Small intestine (tissue), 7 donors: Measurements from ENCODE around the gene MOCS3. TPM values are rescaled to one million over a fixed set of nuclear protein-coding genes. Genes with fewer than 3 reads are reported as not detected.

Experiments
- DNase-seq, 2 donors: peaks; one replicate each; pipeline versions ENCODE4 v3.0.0 to v3.0.0-alpha.2; 2013
- FAIRE-seq: peaks from 2 replicates; lab custom pipeline; 2012; peaks lifted over from hg19 to GRCh38; lab: Jason Lieb, UNC
- H3K27ac ChIP-seq, 3 donors: one replicate each; pipeline ENCODE4 v1.5.1; 2013; ENCODE audit warnings: low read length in 2 of 3, mild to moderate bottlenecking in 2 of 3, control low read depth in 1 of 3, inconsistent platforms in 1 of 3, low read depth in 1 of 3, moderate library complexity in 1 of 3
- H3K27me3 ChIP-seq, 3 donors: one replicate each; pipeline ENCODE4 v1.6.1; 2013; ENCODE audit warnings: low read length in 3 of 3, inconsistent platforms in 1 of 3; ENCODE audit not compliant: control insufficient read depth in 3 of 3, insufficient read depth in 3 of 3
- H3K36me3 ChIP-seq, 3 donors: one replicate each; pipeline ENCODE4 v1.6.1; 2013; ENCODE audit warnings: low read length in 3 of 3, inconsistent platforms in 1 of 3, low read depth in 1 of 3, mild to moderate bottlenecking in 1 of 3, moderate library complexity in 1 of 3; ENCODE audit not compliant: control insufficient read depth in 3 of 3, insufficient read depth in 2 of 3
- H3K4me1 ChIP-seq, 3 donors: one replicate each; pipeline ENCODE4 v1.6.1; 2013; ENCODE audit warnings: low read length in 2 of 3, inconsistent platforms in 1 of 3, low read depth in 1 of 3, mild to moderate bottlenecking in 1 of 3, moderate library complexity in 1 of 3; ENCODE audit not compliant: control insufficient read depth in 3 of 3, insufficient read depth in 2 of 3
- H3K4me3 ChIP-seq, 3 donors: one replicate each; pipeline ENCODE4 v1.5.1; 2013; ENCODE audit warnings: low read length in 3 of 3, control low read depth in 1 of 3, inconsistent platforms in 1 of 3, low read depth in 1 of 3, mild to moderate bottlenecking in 1 of 3, moderate library complexity in 1 of 3
- H3K9me3 ChIP-seq, 2 donors: one replicate each; pipeline ENCODE4 v1.6.1; 2013; ENCODE audit warnings: low read depth in 1 of 2, low read length in 1 of 2; ENCODE audit not compliant: control insufficient read depth in 2 of 2, insufficient read depth in 1 of 2
- WGBS, 3 donors: extraction: QIAGEN DNeasy Blood & Tissue Kit; methylation state at CpG; one replicate each; pipeline ENCODE4 v1.1.7; 2013; 5-methylcytosine and 5-hydroxymethylcytosine counted together
- polyA plus RNA-seq, 4 donors: library from polyadenylated mRNA; stranded (reverse) in 3 of 4; unstranded in 1 of 4; fragments of 200-250 nt in 3 of 4; fragments of 120-200 nt in 1 of 4; gene quantifications; one replicate each; pipeline versions ENCODE4 v1.2.1 to v1.2.3, GENCODE V29; 2013
- donor health status: healthy with polysubstance abuse.
- donor health status: control.
- donor health status: control.
- donor health status: Bipolar disorder and iron deficiency.
- donor health status: healthy.

MOCS3 gene
- polyA plus RNA-seq, 4 donors, result 2.2 to 4.7 (median 2.9) TPM

- H3K9me3 ChIP-seq, result no peaks in the 10 kb centered on the region
- H3K36me3 ChIP-seq, result peaks cover 9 to 54% (median 18%) of the 10 kb centered on the region in 3 donors
- no peak overlapping the region for H3K4me3 ChIP-seq
- no peak for DNase-seq
- no peaks in the 10 kb centered on the region for H3K27me3 ChIP-seq
- H3K27ac ChIP-seq, result no peak overlapping the region
- WGBS, 3 donors, result 94 to 95% (median 95%) methylated on average over 7 of the region's 7 CpGs
- no peaks in the 10 kb centered on the region for H3K4me1 ChIP-seq
- FAIRE-seq, result no peak
Observed at GRCh38 chr20:50943069-50943468, 15.5 kb upstream of the MOCS3 start.

- Histone ChIP-seq H3K4me3 (no peak overlapping the region), H3K4me1 (no peaks in the 10 kb centered on the region), H3K36me3 (peaks cover 13 to 38% (median 31%) of the 10 kb centered on the region in 3 donors), H3K27ac (no peak overlapping the region), H3K9me3 (no peaks in the 10 kb centered on the region), H3K27me3 (no peaks in the 10 kb centered on the region)
- WGBS, 3 donors, result 72 to 85% (median 84%) methylated on average over 4 of the region's 4 CpGs
- DNase-seq (no peak), FAIRE-seq (no peak)
Observed at GRCh38 chr20:50948132-50948785, 10.4 kb upstream of the MOCS3 start.

GRCh38 chr20:50953196-50953595, 5.4 kb upstream of the MOCS3 start:
- FAIRE-seq, result no peak
- no peak for DNase-seq
- Histone ChIP-seq H3K9me3 (no peaks in the 10 kb centered on the region), H3K27me3 (no peaks in the 10 kb centered on the region), H3K4me1 (peaks cover 6 to 7% (median 6%) of the 10 kb centered on the region in 3 donors), H3K36me3 (peaks cover 2 to 17% (median 11%) of the 10 kb centered on the region in 3 donors), H3K4me3 (no peak overlapping the region), H3K27ac (no peak overlapping the region)
- 89 to 97% (median 91%) methylated on average over 2 of the region's 2 CpGs for WGBS, 3 donors

DNA sequence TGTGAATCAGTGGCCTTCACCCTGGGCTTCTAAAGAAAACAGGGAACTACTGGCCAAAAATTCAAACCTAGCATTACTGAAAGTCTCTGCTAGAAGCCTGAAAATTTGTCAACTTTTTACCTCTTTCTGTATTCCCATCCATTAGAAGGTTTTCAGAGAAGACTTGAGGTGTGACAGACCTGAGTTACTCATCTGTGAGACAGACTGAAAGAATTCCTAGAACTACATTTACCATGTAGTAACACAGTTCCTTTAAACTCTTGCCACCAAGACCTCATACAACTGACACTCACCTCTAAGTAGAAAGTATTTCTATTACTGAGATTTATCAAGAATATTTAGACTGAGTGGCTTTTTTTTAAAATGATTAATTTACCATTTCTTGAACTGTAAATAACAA, 4.8 kb upstream of the MOCS3 start:
- Histone ChIP-seq H3K27ac (no peak overlapping the region), H3K9me3 (no peaks in the 10 kb centered on the region), H3K4me1 (peaks cover 6 to 7% (median 6%) of the 10 kb centered on the region in 3 donors), H3K4me3 (no peak overlapping the region), H3K36me3 (peaks cover 2 to 17% (median 9%) of the 10 kb centered on the region in 3 donors), H3K27me3 (no peaks in the 10 kb centered on the region)
- no peak for FAIRE-seq
- DNase-seq, result no peak

GRCh38 chr20:50957276-50957675, 1.3 kb upstream of the MOCS3 start:
- Histone ChIP-seq H3K4me3 (peak overlapping the region in 2 of 3 donors; percentile 88 to 90), H3K9me3 (no peaks in the 10 kb centered on the region), H3K4me1 (peaks cover 12 to 15% (median 15%) of the 10 kb centered on the region in 3 donors), H3K27me3 (no peaks in the 10 kb centered on the region), H3K36me3 (peaks cover 2 to 10% (median 7%) of the 10 kb centered on the region in 3 donors), H3K27ac (no peak overlapping the region)
- FAIRE-seq (no peak), DNase-seq (peak in 1 of 2 donors; percentile 4)
- 6 to 17% (median 11%) methylated on average over 7 of the region's 7 CpGs for WGBS, 3 donors

DNA sequence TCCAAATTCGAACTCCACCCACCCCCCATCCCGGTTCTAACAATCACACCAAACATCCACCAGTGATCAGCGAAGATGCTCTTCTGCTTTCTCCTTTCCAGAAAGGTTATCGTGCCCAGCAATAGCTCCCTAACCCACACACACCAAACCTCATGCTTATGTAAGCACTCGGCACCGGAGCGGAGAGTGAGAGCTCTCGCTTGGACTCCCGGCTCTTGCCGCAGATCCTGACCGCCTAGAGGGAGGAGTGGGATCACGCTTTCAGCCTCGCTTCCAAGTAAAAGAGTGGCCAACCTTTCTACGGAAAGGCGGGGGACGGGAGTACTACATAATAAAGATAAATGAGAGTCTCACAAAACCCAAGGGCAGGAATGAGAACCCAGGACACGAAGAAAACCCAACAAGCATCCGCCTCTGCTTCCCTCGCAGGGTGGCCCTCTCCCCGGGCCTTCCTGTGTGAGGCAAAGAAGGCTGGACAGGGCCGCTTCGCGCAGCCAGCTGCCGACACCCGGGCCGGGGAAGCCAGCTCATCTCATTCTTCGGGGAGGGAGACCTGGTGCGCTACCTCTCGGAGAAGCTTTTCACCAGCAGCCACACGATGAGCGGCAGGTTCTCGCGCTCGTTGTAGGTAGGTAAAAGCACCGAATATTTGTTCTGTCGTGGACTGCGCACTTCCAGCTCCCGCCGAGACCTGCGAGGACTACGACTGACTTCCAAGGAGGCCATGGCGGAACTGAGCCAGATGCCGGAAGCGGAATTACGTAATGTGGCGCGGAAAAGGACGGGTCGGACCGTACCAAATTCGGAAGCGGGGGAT, 612 bp upstream of the MOCS3 start, which contains the start of gene DPM1:
Gene DPM1 (minus strand): TSS at position 735 of the 817 bp plus-strand sequence. CDS start 9 bp downstream, at position 726.
- FAIRE-seq (no peak), DNase-seq (peak; percentile 86 to 95)
- Histone ChIP-seq H3K36me3 (peaks cover 2 to 10% (median 5%) of the 10 kb centered on the region in 3 donors), H3K27me3 (no peaks in the 10 kb centered on the region), H3K9me3 (no peaks in the 10 kb centered on the region), H3K4me3 (peak within 1 kb of the TSS; percentile 88 to 92 (median 90)), H3K27ac (peak within 1 kb of the TSS; percentile 56 to 94 (median 61)), H3K4me1 (peaks cover 12 to 15% (median 15%) of the 10 kb centered on the region in 3 donors)
- WGBS, 3 donors, result 0 to 1% (median 0%) methylated on average over 52 of the region's 52 CpGs

GRCh38 chr20:50959543-50960126, 1.0 kb downstream of the MOCS3 start:
- WGBS, 3 donors, result 60 to 70% (median 67%) methylated on average over 25 of the region's 25 CpGs
- peaks cover 0 to 10% (median 0%) of the 10 kb centered on the region in 3 donors for H3K36me3 ChIP-seq
- FAIRE-seq (no peak), DNase-seq (no peak)
- no peak overlapping the region for H3K27ac ChIP-seq
- H3K27me3 ChIP-seq, result no peaks in the 10 kb centered on the region
- H3K9me3 ChIP-seq, result no peaks in the 10 kb centered on the region
- H3K4me1 ChIP-seq, result peaks cover 12 to 15% (median 15%) of the 10 kb centered on the region in 3 donors
- H3K4me3 ChIP-seq, result peak overlapping the region; percentile 88 to 92 (median 90)

- H3K4me3 ChIP-seq, result no peak overlapping the region
- H3K4me1 ChIP-seq, result no peaks in the 10 kb centered on the region
- WGBS, 3 donors, result 39 to 50% (median 49%) methylated on average over 7 of the region's 7 CpGs
- no peak overlapping the region for H3K27ac ChIP-seq
- no peaks in the 10 kb centered on the region for H3K36me3 ChIP-seq
- no peaks in the 10 kb centered on the region for H3K9me3 ChIP-seq
- DNase-seq (no peak), FAIRE-seq (no peak)
- H3K27me3 ChIP-seq, result peaks cover 0 to 23% (median 3%) of the 10 kb centered on the region in 3 donors
Observed at GRCh38 chr20:50967586-50967985, 9.0 kb downstream of the MOCS3 start.
